Measurements from ENCODE around the gene TMBIM4.

DNA sequence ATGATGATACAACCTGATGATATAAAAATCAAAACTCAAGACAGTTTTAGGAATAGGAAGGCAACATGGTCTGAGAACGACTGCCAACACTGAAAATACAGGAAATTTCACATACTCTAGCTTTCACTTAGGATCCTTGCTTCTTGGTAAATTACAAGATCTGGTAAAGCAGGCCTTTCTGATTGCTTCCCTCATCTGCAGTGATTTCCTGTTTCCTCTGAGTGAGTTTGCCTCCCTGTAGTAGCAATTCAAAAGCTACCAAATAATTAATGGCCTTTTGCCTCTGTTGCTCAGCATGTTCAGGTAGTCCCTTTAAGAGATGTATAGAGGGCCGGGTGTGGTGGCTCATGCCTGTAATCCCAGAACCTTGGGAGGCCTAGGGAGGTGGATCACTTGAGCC, 17.2 kb upstream of the TMBIM4 start:
- no peak for TF ChIP-seq POLR2AphosphoS5 (IDR thresholded peaks at IDR 0.05)
- TF ChIP-seq, protein P1, sequence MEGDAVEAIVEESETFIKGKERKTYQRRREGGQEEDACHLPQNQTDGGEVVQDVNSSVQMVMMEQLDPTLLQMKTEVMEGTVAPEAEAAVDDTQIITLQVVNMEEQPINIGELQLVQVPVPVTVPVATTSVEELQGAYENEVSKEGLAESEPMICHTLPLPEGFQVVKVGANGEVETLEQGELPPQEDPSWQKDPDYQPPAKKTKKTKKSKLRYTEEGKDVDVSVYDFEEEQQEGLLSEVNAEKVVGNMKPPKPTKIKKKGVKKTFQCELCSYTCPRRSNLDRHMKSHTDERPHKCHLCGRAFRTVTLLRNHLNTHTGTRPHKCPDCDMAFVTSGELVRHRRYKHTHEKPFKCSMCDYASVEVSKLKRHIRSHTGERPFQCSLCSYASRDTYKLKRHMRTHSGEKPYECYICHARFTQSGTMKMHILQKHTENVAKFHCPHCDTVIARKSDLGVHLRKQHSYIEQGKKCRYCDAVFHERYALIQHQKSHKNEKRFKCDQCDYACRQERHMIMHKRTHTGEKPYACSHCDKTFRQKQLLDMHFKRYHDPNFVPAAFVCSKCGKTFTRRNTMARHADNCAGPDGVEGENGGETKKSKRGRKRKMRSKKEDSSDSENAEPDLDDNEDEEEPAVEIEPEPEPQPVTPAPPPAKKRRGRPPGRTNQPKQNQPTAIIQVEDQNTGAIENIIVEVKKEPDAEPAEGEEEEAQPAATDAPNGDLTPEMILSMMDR (IDR thresholded peaks at IDR 0.05): no peak
